ENCODE results near the gene TAF10. TPM values are rescaled to one million over a fixed set of nuclear protein-coding genes. Genes with fewer than 3 reads are reported as not detected.

The TAF10 gene
- polyA plus RNA-seq, 1 of the 3 experiments (the other 2 are of a cell fraction) = 213 TPM

GRCh38 chr11:6615046-6615445 lies 3.0 kb upstream of the TAF10 start:
- ChIA-PET CTCF (no interaction called here), POLR2A (no interaction called here)
- no peak for TF ChIP-seq TCF12 (IDR thresholded peaks at IDR 0.05)
- no peak for TF ChIP-seq NFIC (IDR thresholded peaks at IDR 0.05; ENCODE audit: borderline replicate concordance)
- no peak for TF ChIP-seq RCOR1 (IDR thresholded peaks at IDR 0.05; ENCODE audit: low read length)
- no peak for TF ChIP-seq TEAD4 (IDR thresholded peaks at IDR 0.05; ENCODE audit: borderline replicate concordance, insufficient read depth)
- no peak for TF ChIP-seq MAX (IDR thresholded peaks at IDR 0.05; ENCODE audit: low read depth)
- no peak for TF ChIP-seq MXI1 (IDR thresholded peaks at IDR 0.05; ENCODE audit: low read depth, low read length)
- H3K36me3 ChIP-seq (replicated peaks in 1 of 2; ENCODE audit: control insufficient read depth in 1 of 2, insufficient read depth in 2 of 2, low read length in 1 of 2) = peaks cover 5 to 36% of the 10 kb centered on the region in 2 experiments
- no peaks in the 10 kb centered on the region for H4K20me1 ChIP-seq (ENCODE audit: insufficient read depth)
- H3K9me2 ChIP-seq = no peaks in the 10 kb centered on the region
- H3K27me3 ChIP-seq (ENCODE audit: insufficient read depth) = no peaks in the 10 kb centered on the region
- H3K4me1 ChIP-seq (ENCODE audit: control insufficient read depth in 1 of 2, insufficient read depth in 2 of 2, low read depth in 1 of 2, low read length in 1 of 2) = peaks cover 7 to 32% of the 10 kb centered on the region in 2 experiments; a peak in 3 of 4 replicates
- no peaks in the 10 kb centered on the region for H3K9me3 ChIP-seq
- no peak overlapping the region for H3K27ac ChIP-seq (ENCODE audit: low read depth in 2 of 2, low read length in 1 of 2)
- no peak overlapping the region for H3K4me2 ChIP-seq
- no peak overlapping the region for H3K9ac ChIP-seq
- no peak overlapping the region for H3K4me3 ChIP-seq (ENCODE audit: low read depth in 2 of 2, low read length in 1 of 2)
- H3K79me2 ChIP-seq (ENCODE audit: insufficient read depth) = peaks cover 32% of the 10 kb centered on the region
- peaks cover 28% of the 10 kb centered on the region for H3F3A ChIP-seq (replicated peaks; ENCODE audit: insufficient read depth)
- no peak overlapping the region for H2AFZ ChIP-seq (ENCODE audit: low read depth)
- 100% methylated on average over 3 of the region's 5 CpGs for WGBS (ENCODE audit: low lambda C conversion rate)
- no peak for DNase-seq

- Histone ChIP-seq H4K20me1 (ENCODE audit: insufficient read depth) (no peaks in the 10 kb centered on the region), H3K79me2 (ENCODE audit: insufficient read depth) (peaks cover 38% of the 10 kb centered on the region), H3K4me1 (ENCODE audit: control insufficient read depth in 1 of 2, insufficient read depth in 2 of 2, low read depth in 1 of 2, low read length in 1 of 2) (peaks cover 7 to 33% of the 10 kb centered on the region in 2 experiments; a peak in 3 of 4 replicates), H3K9me2 (no peaks in the 10 kb centered on the region), H3K4me2 (no peak overlapping the region), H3K27me3 (ENCODE audit: insufficient read depth) (no peaks in the 10 kb centered on the region), H3K9me3 (no peaks in the 10 kb centered on the region), H3K4me3 (ENCODE audit: low read depth in 2 of 2, low read length in 1 of 2) (no peak overlapping the region), H3K36me3 (replicated peaks in 1 of 2; ENCODE audit: control insufficient read depth in 1 of 2, insufficient read depth in 2 of 2, low read length in 1 of 2) (peaks cover 11 to 42% of the 10 kb centered on the region in 2 experiments), H3K9ac (no peak overlapping the region), H3K27ac (ENCODE audit: low read depth in 2 of 2, low read length in 1 of 2) (no peak overlapping the region), H2AFZ (ENCODE audit: low read depth) (no peak overlapping the region), H3F3A (replicated peaks; ENCODE audit: insufficient read depth) (peaks cover 31% of the 10 kb centered on the region)
- CTCF ChIA-PET = no interaction called here
- POLR2A ChIA-PET = no interaction called here
- no peak for DNase-seq
- TF ChIP-seq GABPA (IDR thresholded peaks at IDR 0.05; ENCODE audit: low read depth) = no peak
- TF ChIP-seq NRF1 (IDR thresholded peaks at IDR 0.05; ENCODE audit: low read depth, low read length) = no peak
- 79% methylated on average over 1 of the region's 2 CpGs for WGBS (ENCODE audit: low lambda C conversion rate)
These were observed 2.4 kb upstream of the TAF10 start for GRCh38 chr11:6614446-6614845.

- 98% methylated on average over 3 of the region's 3 CpGs for WGBS (ENCODE audit: low lambda C conversion rate)
- no peaks in the 10 kb centered on the region for H4K20me1 ChIP-seq (ENCODE audit: insufficient read depth)
- no peaks in the 10 kb centered on the region for H3K9me3 ChIP-seq
- H3K27ac ChIP-seq (ENCODE audit: low read depth in 2 of 2, low read length in 1 of 2) = peak overlapping the region; percentile 94 to 99; a peak in 3 of 4 replicates
- TF ChIP-seq EP300 (IDR thresholded peaks at IDR 0.05; ENCODE audit: borderline replicate concordance in 1 of 2, low read depth in 1 of 2, low read length in 1 of 2) = no peak
- no peak for TF ChIP-seq NFIC (IDR thresholded peaks at IDR 0.05; ENCODE audit: borderline replicate concordance)
- TF ChIP-seq PBX3 (IDR thresholded peaks at IDR 0.05) = no peak
- no peak for TF ChIP-seq RAD21 (IDR thresholded peaks at IDR 0.05; ENCODE audit: low read length)
- no peak for TF ChIP-seq SIN3A (IDR thresholded peaks at IDR 0.05; ENCODE audit: borderline replicate concordance, low read depth, low read length)
- TF ChIP-seq TCF12 (IDR thresholded peaks at IDR 0.05) = no peak
- no peak for TF ChIP-seq ELF1 (IDR thresholded peaks at IDR 0.05)
- no peak for TF ChIP-seq POLR2AphosphoS5 (IDR thresholded peaks at IDR 0.05; ENCODE audit: low read depth, low read length)
- TF ChIP-seq TEAD4 (IDR thresholded peaks at IDR 0.05; ENCODE audit: borderline replicate concordance, insufficient read depth) = no peak
- TF ChIP-seq MXI1 (IDR thresholded peaks at IDR 0.05; ENCODE audit: low read depth, low read length) = no peak
- no peak for TF ChIP-seq RFX5 (IDR thresholded peaks at IDR 0.05; ENCODE audit: low read length)
- no peak for TF ChIP-seq JUND (IDR thresholded peaks at IDR 0.05)
- TF ChIP-seq IRF3 (IDR thresholded peaks at IDR 0.05; ENCODE audit: low read depth, low read length) = no peak
- TF ChIP-seq USF1 (IDR thresholded peaks at IDR 0.05; ENCODE audit: borderline replicate concordance, low read depth) = no peak
- no peak for TF ChIP-seq FOSL2 (IDR thresholded peaks at IDR 0.05; ENCODE audit: borderline replicate concordance, low read depth)
- TF ChIP-seq CHD2 (IDR thresholded peaks at IDR 0.05; ENCODE audit: low read length, partially characterized antibody) = no peak
- no peak for TF ChIP-seq YY1 (IDR thresholded peaks at IDR 0.05; ENCODE audit: low read depth)
- TF ChIP-seq SMC3 (IDR thresholded peaks at IDR 0.05; ENCODE audit: low read depth, low read length) = no peak
- H3K36me3 ChIP-seq (replicated peaks in 1 of 2; ENCODE audit: control insufficient read depth in 1 of 2, insufficient read depth in 2 of 2, low read length in 1 of 2) = peaks cover 19 to 52% of the 10 kb centered on the region in 2 experiments
- H3K27me3 ChIP-seq (ENCODE audit: insufficient read depth) = no peaks in the 10 kb centered on the region
- no peak overlapping the region for H2AFZ ChIP-seq (ENCODE audit: low read depth)
- ChIA-PET POLR2A (interaction anchor here (2.6 kb wide), 1 partner anchor 70 kb away, joined by 10 read pairs; the partner anchor contains the start of gene MRPL17), CTCF (interaction anchor here (0.7 to 2.9 kb wide), 18 partner anchors 8 to 234 kb away, joined by 3 to 15 read pairs (median 5); partner anchors contain the start of genes ILK and RRP8)
- H3K79me2 ChIP-seq (ENCODE audit: insufficient read depth) = peaks cover 41% of the 10 kb centered on the region
- no peak overlapping the region for H3K4me3 ChIP-seq (ENCODE audit: low read depth in 2 of 2, low read length in 1 of 2)
- peaks cover 34% of the 10 kb centered on the region for H3F3A ChIP-seq (replicated peaks; ENCODE audit: insufficient read depth)
- no peak overlapping the region for H3K9ac ChIP-seq
- H3K4me1 ChIP-seq (ENCODE audit: control insufficient read depth in 1 of 2, insufficient read depth in 2 of 2, low read depth in 1 of 2, low read length in 1 of 2) = peaks cover 7 to 30% of the 10 kb centered on the region in 2 experiments; a peak in 3 of 4 replicates
- no peaks in the 10 kb centered on the region for H3K9me2 ChIP-seq
- DNase-seq = no peak
- H3K4me2 ChIP-seq = no peak overlapping the region
These were observed 1.5 kb upstream of the TAF10 start for GRCh38 chr11:6613496-6613895.

Measured in SK-N-SH (cell line).